NCI-H2227 (cell line): ENCODE measurements around the gene PRKAG2.
A peak's percentile ranks its signal among the peaks of the same experiment; 100 is the strongest.
"Not testable (repeated sequence)": the region's sequence is repeated elsewhere in the genome, so short reads cannot be mapped to it uniquely, and the experiment has no call there.

Experiments
- DNase-seq: peaks from one replicate; lab custom pipeline; 2025; ENCODE audit not compliant: unreplicated experiment; lab: John Stamatoyannopoulos, UW

PRKAG2 gene

GRCh38 chr7:151806204-151806603 is 70.7 kb downstream of the PRKAG2 start:
- DNase-seq = no peak

- DNase-seq = no peak
Observed at GRCh38 chr7:151805191-151805590, 71.7 kb downstream of the PRKAG2 start.

- no peak for DNase-seq
Observed at GRCh38 chr7:151804756-151805155, 72.2 kb downstream of the PRKAG2 start.

GRCh38 chr7:151803841-151804240 is 73.1 kb downstream of the PRKAG2 start:
- no peak for DNase-seq

- DNase-seq = no peak
Observed at GRCh38 chr7:151802469-151802846, 74.5 kb downstream of the PRKAG2 start.

GRCh38 chr7:151801782-151802468 is 75.0 kb downstream of the PRKAG2 start:
- no peak for DNase-seq

- no peak for DNase-seq
Observed at GRCh38 chr7:151801291-151801690, 75.6 kb downstream of the PRKAG2 start.

- DNase-seq = no peak
Observed at GRCh38 chr7:151800861-151801260, 76.1 kb downstream of the PRKAG2 start.

- DNase-seq = no peak
Observed at GRCh38 chr7:151800391-151800790, 76.5 kb downstream of the PRKAG2 start.

GRCh38 chr7:151799506-151799905 is 77.4 kb downstream of the PRKAG2 start:
- no peak for DNase-seq

GRCh38 chr7:151798851-151799448 is 78.0 kb downstream of the PRKAG2 start:
- DNase-seq = no peak

GRCh38 chr7:151797667-151798307 is 79.1 kb downstream of the PRKAG2 start:
- DNase-seq = not testable (repeated sequence)

GRCh38 chr7:151796871-151797537 is 79.9 kb downstream of the PRKAG2 start:
- DNase-seq = no peak

GRCh38 chr7:151796091-151796870 is 80.6 kb downstream of the PRKAG2 start:
- DNase-seq = no peak

- no peak for DNase-seq
Observed at GRCh38 chr7:151795168-151795811, 81.6 kb downstream of the PRKAG2 start.

GRCh38 chr7:151794508-151795167 is 82.3 kb downstream of the PRKAG2 start:
- peak; percentile 57 for DNase-seq

GRCh38 chr7:151793991-151794507 is 82.9 kb downstream of the PRKAG2 start:
- DNase-seq = no peak

- no peak for DNase-seq
Observed at GRCh38 chr7:151793531-151793951, 83.4 kb downstream of the PRKAG2 start.

- DNase-seq = no peak
Observed at GRCh38 chr7:151792636-151793035, 84.3 kb downstream of the PRKAG2 start.

GRCh38 chr7:151792086-151792485 is 84.8 kb downstream of the PRKAG2 start:
- no peak for DNase-seq
